ENCODE data around the gene ZC3H7B.

Gene ZC3H7B

DNA sequence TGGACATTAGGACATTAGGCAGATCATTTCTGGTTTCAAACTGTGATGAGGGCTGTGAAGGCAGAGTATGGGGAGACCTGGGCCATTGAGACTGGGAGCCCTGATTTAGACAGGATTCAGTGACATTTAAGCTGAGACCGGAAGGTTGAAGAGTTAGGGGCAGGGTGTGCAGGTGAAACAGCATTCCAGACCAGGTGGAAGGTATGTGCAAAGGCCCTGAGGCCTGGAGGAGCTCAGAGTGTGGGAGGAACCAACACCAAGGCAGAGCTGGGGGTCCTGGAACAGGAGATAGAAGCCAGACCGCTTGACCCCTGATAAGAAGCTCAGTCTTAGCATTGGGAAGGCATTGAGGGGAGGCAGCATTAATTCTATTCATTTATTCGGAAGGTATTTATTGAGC, 32.5 kb downstream of the ZC3H7B start:
- no peak for DNase-seq

DNA sequence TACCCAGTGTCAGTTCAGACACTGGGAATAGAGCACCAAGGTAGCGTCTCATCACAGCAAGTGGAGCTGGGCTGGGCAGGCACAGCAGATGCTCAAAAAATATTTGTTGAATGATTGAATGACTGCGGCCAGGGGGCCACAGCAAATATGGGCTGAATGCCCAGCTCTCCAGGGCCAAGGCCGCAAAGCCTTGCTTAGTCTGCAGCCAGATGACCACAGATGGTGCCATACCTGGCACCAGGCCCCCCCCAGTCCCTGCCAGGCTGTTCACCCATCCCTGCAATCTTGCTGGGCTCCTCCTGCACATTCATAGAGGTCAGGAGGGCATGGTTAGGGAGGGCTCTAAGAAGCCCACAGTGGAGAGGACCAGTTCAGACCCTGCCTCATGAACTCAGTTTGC, 32.9 kb downstream of the ZC3H7B start:
- DNase-seq: peak; percentile 45

DNA sequence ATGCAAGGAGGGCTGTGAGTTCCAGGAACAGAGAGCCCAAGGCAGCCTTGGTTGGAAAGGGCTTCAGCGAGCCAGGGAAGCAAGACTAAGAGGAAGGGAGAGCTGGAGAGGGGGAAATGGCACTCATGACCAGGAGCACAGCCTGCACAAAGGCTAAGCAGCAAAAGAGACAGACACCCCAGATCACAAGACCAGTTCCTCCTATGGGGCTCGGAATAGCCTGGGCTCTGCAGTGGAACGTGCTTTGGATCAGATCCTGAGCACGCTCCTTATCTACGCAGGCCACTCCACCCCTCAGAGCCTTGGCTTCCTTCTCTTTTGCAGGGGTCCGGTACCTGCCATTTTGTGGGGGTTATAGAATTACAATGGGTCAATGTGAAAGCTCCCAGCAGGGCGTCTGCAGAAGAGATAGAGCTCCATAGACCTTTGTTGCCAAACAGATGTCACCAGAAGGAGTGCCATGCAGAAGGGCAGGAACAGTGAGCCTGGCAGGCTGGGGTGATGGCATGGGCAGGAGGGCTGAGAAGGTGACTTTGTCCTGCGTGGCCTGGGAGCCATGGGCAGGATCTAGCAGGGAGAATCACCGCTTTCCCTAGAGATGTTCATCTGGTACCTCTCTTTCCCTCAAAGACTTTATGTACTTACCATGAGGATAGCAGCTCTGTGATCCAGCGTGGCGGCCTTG, 33.8 kb downstream of the ZC3H7B start:
- no peak for DNase-seq

DNA sequence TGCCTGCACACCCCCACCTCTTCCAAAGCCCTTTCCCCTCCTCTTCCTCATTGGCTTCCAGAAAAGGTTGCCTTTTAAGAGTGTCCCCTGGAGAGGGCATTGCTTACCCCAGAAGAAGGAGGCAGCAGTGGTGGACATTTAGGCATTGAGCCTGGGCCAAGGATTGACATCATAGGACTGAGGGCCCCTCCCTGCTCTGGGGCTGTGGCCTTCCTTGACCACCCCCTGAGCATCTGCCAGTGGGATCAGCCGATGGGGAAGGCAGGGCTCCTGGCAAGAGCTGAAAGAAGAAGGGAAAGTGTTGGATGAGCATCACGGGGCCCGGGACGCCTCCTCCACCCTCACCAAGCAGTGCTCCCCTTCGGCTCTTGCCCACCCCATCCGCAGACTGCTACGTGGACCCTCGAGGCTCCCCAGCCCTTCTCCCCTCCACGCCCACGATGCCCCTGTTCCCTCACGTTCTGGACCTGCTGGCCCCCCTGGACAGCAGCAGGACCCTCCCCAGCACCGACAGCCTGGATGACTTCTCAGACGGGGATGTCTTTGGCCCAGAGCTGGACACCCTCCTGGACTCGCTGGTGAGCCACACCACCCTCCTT, 37.4 kb downstream of the ZC3H7B start:
- no peak for DNase-seq

DNA sequence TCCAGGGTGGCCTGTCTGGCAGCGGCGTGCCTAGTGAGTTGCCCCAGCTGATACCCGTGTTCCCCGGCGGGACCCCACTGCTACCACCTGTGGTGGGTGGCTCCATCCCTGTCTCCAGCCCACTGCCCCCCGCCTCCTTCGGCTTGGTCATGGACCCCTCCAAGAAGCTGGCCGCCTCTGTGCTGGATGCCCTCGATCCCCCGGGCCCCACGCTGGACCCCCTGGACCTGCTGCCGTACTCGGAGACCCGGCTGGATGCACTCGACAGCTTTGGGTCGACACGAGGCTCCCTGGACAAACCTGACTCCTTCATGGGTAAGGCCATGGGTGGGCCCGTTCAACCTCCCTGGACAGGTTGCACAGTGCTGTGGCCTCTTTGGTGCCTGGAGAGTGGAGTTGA, 38.5 kb downstream of the ZC3H7B start:
- DNase-seq: no peak

DNA sequence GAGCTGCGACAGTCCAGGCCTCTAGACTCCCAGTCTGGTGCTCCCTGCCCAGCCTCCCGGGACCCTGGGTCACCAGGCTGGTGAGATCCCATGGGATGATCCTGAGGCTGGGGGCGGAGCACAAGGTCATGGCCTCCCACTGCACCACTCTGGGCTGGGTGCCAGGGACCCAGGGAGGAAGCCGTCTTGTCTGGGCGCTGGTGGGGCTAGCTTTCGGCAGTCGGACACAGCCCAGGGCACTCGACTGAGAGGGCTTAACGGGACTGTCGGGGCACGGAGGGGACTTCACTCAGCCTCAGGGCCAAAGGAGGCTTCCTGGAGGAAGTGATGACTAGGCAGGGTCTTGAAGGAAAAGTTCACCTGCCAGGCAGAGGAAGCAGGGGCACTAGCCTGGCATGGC, 39.0 kb downstream of the ZC3H7B start:
- DNase-seq: no peak

DNA sequence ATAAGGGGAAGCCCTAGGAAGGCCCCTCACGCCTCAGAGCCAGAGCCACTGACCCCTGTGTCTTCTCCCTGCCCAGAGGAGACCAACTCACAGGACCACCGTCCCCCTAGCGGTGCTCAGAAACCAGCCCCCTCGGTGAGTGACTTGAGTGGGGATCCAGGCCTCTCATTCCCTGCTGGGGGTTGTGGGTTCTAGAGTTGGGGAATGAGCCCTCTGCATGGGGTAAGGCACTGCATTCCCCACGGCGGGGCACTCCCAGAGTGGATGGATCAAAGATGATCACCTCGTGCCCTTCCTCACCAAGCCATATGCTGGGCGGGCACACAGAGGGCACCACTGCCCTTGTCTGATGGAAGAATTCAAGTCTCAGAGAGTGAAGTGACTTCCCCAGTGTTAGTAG, 39.7 kb downstream of the ZC3H7B start:
- DNase-seq: no peak

DNA sequence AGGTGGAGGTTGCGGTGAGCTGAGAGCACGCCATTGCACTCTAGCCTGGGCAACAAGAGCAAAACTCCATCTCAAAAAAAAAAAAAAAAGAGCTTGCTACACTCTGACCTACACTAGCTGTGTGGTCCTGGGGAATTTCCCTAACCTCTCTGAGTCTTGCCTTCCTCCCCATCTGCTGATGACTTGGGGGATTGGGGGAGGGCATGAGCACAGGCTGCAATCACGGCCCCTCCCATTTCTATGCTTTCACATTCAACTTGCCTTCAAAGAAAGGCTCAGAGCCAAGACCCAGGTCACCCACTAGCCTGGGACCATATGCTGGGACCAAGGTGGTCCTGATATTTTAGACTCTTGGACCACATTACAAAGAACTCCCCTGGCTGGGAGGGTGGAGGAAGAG, 40.7 kb downstream of the ZC3H7B start:
- no peak for DNase-seq

DNA sequence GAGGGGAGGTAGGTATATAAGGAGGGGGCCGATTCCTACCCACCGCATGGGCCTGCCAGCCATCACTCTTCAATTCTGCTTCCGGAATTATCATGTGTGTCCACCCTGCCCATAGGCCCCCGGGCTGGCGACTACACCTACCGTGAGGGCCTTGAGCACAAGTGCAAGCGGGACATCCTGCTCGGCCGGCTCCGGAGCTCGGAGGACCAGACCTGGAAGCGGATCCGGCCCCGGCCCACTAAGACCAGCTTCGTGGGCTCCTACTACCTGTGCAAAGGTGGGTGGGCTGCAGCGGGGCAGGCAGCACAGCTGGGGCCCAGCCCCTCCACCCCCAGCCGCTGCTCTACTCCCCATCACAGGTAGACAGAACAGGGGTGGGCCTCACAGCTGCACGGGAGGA, 42.0 kb downstream of the ZC3H7B start:
- DNase-seq: no peak

DNA sequence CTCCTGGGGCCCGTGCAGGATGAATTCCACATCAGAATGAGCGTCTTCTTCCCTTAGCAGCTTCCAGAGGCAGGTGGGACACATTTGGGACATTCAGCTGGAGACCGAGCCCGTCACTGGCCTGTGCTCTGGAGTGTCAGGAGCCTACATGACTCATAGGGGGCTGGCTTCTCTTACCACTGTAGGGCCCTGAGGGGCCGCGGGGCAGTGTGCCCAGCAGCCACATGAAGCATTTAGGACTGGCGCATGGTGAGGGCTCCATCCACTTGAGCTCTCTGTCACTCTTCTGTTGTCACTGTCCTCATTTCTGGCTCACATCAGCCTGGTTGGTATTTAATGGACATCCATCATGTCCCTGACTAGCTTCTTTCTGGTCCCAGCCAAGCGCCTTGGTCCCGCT, 42.4 kb downstream of the ZC3H7B start:
- no peak for DNase-seq

DNA sequence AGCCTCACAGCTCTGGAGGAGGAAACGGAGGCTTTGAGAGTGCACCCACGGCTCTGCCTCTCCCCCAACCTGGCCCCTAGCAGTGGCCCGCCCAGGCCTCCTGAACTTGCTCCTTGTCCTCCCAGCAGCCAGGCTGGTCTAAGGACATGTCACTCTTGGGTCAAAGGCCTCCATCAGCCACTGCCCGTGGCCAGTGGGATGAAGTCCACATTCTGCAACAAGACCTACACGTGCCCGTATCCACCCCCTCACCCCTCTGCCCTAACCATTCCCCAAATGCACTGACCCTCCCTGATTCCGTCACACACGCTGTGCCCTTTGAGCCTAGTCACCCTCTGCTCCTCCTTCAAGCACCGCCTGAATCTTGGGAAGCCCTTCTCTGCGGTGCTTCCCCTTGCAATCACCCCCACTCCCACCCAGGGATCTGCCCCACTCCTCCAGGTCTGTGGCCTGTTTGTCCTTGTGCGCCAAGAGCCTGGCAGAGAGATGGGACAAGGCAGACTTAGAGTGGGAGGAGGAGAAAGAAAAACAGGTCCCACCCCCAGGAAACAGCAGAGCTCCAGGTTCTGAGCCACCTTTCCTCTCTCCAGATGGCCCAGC, 43.0 kb downstream of the ZC3H7B start:
- DNase-seq: no peak

DNA sequence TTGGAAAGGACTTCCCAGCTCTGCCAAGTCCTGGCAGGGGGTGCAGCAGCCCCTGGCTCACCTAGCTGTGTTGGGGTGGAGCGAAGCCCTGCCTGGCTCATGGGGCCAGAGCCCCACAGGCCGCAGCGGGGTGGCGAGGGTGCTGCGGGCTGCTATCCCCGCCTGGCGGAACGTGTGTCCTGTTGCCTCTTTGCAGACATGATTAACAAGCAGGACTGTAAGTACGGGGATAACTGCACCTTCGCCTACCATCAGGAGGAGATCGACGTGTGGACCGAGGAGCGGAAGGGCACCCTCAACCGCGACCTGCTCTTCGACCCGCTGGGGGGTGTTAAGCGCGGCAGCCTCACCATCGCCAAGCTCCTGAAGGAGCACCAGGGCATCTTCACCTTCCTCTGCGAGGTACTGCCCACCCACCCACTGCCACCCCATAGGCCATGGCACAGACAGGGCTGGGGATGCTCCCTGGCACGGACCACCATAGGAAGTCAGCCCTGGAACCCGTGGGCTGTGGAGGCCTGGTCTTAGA, 44.5 kb downstream of the ZC3H7B start:
- DNase-seq: no peak

DNA sequence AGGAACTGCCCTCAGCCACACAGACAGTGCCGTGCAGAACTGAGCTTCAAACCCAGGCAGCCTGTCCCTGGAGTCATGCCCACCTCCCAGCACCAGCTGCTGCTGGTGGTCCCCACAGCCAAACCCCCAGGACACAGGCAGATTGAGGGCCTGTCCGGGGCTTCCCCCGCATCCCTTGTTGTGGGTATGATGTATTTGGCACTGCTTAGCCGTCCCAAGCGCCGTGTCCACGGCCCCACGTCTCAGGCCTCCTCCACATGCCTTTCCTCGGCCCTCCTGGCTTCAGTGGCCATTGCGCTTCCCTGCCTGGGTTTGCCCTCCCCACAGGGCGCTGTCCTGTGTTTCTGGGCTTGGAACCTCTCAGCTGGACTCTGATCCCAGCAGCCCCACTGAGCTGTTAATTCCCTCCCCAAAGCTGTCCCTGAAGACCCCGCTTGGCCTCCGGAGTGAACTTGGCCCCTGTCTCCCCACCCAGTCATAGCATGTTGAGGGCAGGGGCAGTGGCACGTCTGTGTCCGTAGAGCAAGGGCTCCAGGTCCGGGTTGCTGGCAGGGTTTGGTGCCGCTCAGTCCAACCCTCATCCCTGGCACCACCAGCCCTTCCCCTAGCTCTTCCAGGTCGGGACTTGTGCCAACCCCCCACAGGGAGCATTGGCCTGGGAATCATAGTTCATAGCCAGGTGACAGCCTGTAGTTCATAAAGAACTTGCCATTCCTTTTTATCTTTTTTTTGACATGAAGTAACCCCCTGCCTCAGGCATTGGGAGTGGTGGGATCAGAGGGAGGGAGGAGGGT, 45.9 kb downstream of the ZC3H7B start:
- DNase-seq: peak; percentile 21

DNA sequence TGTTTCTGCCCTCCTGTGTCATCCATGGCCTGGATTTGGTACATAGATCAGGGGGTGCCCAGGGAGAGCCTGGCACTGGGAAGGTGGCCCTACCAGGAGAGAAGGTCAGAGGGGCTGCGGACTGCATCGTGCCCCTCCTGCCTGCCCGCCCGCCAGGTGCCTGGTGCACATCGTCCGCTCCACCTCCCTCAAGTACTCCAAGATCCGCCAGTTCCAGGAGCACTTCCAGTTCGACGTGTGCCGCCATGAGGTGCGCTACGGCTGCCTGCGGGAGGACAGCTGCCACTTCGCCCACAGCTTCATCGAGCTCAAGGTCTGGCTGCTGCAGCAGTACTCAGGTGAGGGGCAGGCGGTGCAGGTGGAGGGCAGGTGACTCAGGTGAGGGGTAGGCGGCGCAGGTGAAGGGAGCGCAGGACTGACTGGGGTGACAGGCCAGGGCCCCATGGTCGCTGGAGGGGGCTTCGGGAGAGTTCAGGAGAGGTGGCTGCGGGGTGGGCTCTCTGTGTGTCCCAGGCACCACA, 47.7 kb downstream of the ZC3H7B start:
- DNase-seq: no peak

DNA sequence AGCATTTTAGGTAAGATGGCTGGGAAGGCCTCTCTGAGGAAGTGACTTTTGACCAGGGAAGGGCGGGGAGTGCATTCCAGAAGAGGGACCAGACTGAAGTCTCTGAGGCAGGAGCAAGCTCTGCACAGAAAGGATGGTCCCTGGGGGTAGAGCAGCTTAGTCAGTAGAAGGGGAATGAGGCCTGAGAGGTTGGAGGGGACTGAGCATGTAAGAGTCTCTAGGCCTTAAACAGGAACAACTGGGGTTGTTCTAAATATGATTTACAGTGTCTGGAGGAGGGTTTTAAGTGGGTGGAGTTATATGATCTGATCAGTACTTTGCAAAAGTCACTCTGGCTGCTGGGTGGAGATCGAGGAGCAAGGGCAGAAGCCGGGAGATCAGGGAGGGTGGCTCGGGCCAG, 48.8 kb downstream of the ZC3H7B start:
- DNase-seq: no peak

DNA sequence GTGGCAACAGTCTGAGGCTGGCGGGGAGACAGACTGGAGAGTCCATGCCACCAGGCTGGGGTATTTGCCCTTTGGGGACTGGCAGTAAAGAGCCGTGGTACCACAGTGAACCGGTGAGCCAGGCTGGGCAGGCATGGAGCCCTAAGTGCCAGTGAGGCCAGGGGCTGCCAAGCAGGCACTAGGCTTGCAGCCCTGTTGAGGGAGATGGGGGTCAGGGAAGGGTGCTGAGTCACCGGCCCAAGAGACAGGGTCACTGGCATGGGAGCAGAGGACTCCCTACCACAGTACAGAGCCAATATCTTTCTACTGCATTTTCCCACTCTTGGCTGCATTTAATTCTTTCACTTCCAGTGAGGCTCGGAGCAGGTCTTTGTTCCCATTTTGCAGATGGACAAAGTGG, 49.7 kb downstream of the ZC3H7B start:
- no peak for DNase-seq

DNA sequence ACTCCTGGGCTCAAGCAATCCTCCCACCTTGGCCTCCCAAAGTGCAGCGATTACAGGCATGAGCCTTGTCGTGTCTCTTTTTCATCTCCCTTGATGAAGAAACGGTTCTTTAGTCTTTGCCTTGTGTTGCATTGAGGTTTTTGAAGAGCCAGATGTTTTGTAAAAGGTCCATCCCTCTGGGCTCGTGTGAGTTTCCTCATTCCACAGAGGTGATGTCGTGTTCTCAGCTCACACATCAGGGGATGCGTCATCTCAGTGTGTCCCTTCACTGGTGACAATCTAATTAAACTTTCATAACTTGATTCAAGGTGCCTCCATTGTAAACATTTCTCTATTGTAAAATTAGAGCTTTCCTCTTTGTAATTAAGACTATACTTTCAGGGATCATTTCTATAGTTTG, 50.7 kb downstream of the ZC3H7B start:
- DNase-seq: no peak

DNA sequence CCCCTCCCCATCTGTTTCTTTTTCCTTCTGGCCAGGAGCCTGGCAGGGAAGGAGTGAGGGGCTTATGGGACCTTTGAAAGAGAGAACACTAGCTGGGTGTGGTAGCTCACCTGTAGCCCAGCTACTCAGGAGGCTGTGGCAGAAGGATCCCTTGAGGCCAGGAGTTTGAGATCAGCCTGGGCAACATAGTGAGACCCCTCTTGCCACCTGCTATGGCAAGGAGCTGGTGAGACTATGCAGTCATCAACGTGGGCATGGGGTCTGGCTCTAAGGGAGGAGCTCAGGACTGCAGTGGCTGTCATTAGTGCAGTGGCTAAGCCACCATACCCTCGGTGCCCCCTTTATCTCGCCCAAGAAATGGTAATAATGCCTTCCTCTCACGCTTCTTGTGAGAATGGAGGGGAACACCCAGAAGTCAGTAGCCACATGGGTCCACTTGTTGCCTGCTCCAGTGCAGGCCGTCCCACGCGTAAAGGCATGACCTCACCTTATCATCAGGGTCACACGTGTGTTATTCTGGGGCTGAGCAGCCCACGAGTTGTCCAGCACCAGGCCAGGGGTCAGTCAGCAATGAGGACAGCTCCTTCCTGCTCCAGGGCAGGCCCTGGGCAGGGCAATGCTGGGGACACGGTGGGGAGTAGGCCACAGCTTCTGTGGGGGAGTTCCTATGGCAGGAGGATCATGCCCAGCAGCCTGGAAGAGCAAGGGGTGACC, 52.7 kb downstream of the ZC3H7B start:
- no peak for DNase-seq

DNA sequence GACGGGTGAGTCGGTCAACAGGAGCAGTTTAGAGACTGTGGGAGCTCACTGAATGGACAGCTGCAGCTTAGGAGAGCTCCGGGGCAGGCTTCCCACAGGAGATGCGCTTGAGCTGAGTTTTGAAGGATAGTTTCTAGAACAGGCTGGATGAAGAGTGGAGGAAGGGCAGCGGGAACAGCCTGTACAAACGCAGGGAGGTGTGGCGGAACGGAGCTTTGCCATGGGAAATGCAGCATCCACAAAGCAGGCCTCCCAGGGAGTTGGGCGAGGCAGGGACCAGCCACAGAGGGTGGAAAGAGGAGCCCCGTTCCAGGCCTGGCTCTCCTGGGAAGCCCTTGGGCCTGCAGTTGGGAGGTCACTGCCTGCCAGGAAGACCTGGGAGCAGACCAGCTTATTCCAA, 53.7 kb downstream of the ZC3H7B start:
- no peak for DNase-seq

DNA sequence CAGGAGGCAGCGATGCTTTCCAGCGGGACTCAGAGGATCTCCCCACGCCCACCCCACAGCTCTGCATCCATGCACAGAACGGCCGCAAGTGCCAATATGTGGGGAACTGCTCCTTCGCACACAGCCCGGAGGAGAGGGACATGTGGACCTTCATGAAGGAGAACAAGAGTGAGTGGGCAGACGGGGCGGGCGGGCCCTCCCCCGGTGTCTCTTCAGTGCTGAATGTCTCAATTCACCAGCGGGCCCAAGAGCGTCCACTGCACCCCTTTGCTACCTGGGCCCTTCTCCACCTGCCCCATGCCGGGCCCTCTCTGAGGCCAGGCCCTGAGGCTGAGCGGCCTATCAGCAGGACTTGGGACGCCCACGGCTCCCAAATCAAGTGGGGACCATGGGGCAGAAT, 54.6 kb downstream of the ZC3H7B start:
- no peak for DNase-seq

DNA sequence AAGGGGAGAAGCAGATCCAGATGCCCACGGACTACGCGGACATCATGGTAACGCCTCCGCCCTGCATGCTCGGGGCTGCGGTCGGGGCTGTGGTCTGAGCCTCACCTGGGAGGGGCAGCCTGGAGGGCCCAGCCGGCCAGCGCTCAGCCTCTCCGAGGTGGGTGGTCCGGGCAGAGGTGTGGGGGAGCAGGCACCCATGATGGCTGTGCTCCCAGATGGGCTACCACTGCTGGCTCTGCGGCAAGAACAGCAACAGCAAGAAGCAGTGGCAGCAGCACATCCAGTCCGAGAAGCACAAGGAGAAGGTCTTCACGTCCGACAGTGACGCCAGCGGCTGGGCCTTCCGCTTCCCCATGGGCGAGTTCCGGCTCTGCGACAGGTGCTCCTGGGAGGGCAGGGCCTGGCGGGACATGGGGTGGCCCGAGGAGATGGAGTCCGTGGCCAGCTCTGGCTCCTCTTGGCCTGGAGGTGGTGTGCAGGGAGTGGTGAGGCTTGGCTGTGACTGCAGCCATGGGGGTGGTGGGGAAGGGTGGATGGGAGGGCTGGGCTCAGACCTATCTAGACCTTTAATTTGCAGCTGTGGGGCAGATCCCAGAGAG, 55.2 kb downstream of the ZC3H7B start:
- DNase-seq: no peak

DNA sequence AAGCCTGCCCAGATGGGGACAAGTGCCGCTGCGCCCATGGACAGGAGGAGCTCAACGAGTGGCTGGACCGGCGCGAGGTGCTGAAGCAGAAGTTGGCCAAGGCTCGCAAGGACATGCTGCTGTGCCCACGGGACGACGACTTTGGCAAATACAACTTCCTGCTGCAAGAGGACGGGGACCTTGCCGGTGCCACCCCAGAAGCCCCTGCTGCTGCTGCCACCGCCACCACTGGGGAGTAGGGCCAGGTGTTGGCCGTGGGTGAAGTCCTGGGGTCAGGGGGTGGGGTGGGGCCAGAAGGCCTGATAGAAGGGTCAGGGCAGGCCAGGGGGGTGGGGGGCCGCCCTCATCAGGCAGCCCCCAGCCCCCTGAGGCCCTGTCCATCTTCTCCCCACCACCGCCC, 55.9 kb downstream of the ZC3H7B start:
- DNase-seq: no peak

Measured in NCI-H446 treated with DMSO at 0.1 percent for 48 hours (cell line).